Measurements from ENCODE around the gene LTO1.

Gene LTO1

DNA sequence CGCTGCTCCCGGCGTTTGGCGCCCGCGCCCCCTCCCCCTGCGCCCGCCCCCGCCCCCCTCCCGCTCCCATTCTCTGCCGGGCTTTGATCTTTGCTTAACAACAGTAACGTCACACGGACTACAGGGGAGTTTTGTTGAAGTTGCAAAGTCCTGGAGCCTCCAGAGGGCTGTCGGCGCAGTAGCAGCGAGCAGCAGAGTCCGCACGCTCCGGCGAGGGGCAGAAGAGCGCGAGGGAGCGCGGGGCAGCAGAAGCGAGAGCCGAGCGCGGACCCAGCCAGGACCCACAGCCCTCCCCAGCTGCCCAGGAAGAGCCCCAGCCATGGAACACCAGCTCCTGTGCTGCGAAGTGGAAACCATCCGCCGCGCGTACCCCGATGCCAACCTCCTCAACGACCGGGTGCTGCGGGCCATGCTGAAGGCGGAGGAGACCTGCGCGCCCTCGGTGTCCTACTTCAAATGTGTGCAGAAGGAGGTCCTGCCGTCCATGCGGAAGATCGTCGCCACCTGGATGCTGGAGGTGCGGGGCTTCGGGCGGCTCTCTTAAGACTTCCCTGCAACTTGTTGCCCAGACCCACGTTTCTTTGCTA lies 34.1 kb downstream of the LTO1 start, which contains the start of gene CCND1:
Gene CCND1, plus strand, starts transcription at position 162 of the 587 bp plus-strand sequence. Its CDS starts 158 bp downstream, at position 320.
- Histone ChIP-seq H3K4me1 (ENCODE audit: control insufficient read depth, low read depth, low read length) (peaks cover 12% of the 10 kb centered on the region), H3K36me3 (ENCODE audit: control insufficient read depth, low read depth, low read length) (peaks cover 19% of the 10 kb centered on the region), H3K9ac (ENCODE audit: low read length) (peak within 1 kb of the TSS; percentile 85), H3K9me3 (ENCODE audit: control insufficient read depth, low read depth, low read length) (no peaks in the 10 kb centered on the region), H3K4me3 (ENCODE audit: low read length) (peak within 1 kb of the TSS; percentile 91), H3K27me3 (ENCODE audit: control insufficient read depth, insufficient read depth, low read length) (peaks cover 29% of the 10 kb centered on the region), H3K27ac (ENCODE audit: low read length) (peak within 1 kb of the TSS; percentile 42)

DNA sequence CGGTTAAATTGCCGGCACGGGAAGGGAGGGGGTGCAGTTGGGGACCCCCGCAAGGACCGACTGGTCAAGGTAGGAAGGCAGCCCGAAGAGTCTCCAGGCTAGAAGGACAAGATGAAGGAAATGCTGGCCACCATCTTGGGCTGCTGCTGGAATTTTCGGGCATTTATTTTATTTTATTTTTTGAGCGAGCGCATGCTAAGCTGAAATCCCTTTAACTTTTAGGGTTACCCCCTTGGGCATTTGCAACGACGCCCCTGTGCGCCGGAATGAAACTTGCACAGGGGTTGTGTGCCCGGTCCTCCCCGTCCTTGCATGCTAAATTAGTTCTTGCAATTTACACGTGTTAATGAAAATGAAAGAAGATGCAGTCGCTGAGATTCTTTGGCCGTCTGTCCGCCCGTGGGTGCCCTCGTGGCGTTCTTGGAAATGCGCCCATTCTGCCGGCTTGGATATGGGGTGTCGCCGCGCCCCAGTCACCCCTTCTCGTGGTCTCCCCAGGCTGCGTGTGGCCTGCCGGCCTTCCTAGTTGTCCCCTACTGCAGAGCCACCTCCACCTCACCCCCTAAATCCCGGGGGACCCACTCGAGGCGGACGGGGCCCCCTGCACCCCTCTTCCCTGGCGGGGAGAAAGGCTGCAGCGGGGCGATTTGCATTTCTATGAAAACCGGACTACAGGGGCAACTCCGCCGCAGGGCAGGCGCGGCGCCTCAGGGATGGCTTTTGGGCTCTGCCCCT lies 34.7 kb downstream of the LTO1 start:
- Histone ChIP-seq H3K9me3 (ENCODE audit: control insufficient read depth, low read depth, low read length) (no peaks in the 10 kb centered on the region), H3K27me3 (ENCODE audit: control insufficient read depth, insufficient read depth, low read length) (peaks cover 35% of the 10 kb centered on the region), H3K36me3 (ENCODE audit: control insufficient read depth, low read depth, low read length) (peaks cover 19% of the 10 kb centered on the region), H3K4me1 (ENCODE audit: control insufficient read depth, low read depth, low read length) (peaks cover 14% of the 10 kb centered on the region), H3K4me3 (ENCODE audit: low read length) (peak overlapping the region; percentile 74), H3K9ac (ENCODE audit: low read length) (peak overlapping the region; percentile 79), H3K27ac (ENCODE audit: low read length) (peak overlapping the region; percentile 42)

DNA sequence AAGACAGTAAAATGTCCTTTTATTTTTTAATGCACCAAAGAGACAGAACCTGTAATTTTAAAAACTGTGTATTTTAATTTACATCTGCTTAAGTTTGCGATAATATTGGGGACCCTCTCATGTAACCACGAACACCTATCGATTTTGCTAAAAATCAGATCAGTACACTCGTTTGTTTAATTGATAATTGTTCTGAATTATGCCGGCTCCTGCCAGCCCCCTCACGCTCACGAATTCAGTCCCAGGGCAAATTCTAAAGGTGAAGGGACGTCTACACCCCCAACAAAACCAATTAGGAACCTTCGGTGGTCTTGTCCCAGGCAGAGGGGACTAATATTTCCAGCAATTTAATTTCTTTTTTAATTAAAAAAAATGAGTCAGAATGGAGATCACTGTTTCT lies 35.3 kb downstream of the LTO1 start:
- Histone ChIP-seq H3K27me3 (ENCODE audit: control insufficient read depth, insufficient read depth, low read length) (peaks cover 41% of the 10 kb centered on the region), H3K4me1 (ENCODE audit: control insufficient read depth, low read depth, low read length) (peaks cover 14% of the 10 kb centered on the region), H3K36me3 (ENCODE audit: control insufficient read depth, low read depth, low read length) (peaks cover 13% of the 10 kb centered on the region), H3K27ac (ENCODE audit: low read length) (no peak overlapping the region), H3K4me3 (ENCODE audit: low read length) (peak overlapping the region; percentile 74), H3K9me3 (ENCODE audit: control insufficient read depth, low read depth, low read length) (no peaks in the 10 kb centered on the region), H3K9ac (ENCODE audit: low read length) (peak overlapping the region; percentile 79)

DNA sequence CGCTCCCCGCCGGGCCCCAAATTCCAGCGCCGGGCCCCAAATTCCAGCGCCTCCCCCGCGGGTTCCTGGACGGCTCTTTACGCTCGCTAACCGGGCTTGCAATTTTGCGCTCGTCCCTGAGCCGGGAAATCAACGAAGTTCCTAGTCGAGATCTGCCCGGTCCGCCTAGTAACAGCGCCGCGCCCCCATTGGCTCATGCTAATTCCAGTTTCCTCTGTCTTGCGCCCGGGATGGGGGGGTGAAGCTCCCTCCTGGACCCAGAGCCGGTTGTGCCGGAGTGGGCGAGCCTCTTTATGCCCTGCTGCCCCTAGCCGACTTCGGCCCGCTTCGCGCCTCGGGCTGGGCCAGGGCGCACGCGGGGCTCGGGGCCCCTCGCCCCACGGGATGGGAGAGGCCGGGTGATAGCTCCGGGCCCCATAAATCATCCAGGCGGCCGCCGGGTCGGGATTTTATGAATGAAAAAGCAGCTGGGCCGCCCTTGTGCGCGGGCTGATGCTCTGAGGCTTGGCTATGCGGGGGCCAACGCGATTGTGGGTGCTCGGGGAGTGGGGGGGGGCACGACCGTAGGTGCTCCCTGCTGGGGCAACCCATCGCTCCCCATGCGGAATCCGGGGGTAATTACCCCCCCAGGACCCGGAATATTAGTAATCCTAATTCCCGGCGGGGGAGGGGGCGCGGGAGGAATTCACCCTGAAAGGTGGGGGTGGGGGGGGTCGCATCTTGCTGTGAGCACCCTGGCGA lies 36.0 kb downstream of the LTO1 start:
- peaks cover 6% of the 10 kb centered on the region for H3K36me3 ChIP-seq (ENCODE audit: control insufficient read depth, low read depth, low read length)
- peaks cover 41% of the 10 kb centered on the region for H3K27me3 ChIP-seq (ENCODE audit: control insufficient read depth, insufficient read depth, low read length)
- no peaks in the 10 kb centered on the region for H3K9me3 ChIP-seq (ENCODE audit: control insufficient read depth, low read depth, low read length)
- peaks cover 14% of the 10 kb centered on the region for H3K4me1 ChIP-seq (ENCODE audit: control insufficient read depth, low read depth, low read length)
- no peak overlapping the region for H3K27ac ChIP-seq (ENCODE audit: low read length)
- H3K4me3 ChIP-seq (ENCODE audit: low read length) = peak overlapping the region; percentile 74
- H3K9ac ChIP-seq (ENCODE audit: low read length) = peak overlapping the region; percentile 79

DNA sequence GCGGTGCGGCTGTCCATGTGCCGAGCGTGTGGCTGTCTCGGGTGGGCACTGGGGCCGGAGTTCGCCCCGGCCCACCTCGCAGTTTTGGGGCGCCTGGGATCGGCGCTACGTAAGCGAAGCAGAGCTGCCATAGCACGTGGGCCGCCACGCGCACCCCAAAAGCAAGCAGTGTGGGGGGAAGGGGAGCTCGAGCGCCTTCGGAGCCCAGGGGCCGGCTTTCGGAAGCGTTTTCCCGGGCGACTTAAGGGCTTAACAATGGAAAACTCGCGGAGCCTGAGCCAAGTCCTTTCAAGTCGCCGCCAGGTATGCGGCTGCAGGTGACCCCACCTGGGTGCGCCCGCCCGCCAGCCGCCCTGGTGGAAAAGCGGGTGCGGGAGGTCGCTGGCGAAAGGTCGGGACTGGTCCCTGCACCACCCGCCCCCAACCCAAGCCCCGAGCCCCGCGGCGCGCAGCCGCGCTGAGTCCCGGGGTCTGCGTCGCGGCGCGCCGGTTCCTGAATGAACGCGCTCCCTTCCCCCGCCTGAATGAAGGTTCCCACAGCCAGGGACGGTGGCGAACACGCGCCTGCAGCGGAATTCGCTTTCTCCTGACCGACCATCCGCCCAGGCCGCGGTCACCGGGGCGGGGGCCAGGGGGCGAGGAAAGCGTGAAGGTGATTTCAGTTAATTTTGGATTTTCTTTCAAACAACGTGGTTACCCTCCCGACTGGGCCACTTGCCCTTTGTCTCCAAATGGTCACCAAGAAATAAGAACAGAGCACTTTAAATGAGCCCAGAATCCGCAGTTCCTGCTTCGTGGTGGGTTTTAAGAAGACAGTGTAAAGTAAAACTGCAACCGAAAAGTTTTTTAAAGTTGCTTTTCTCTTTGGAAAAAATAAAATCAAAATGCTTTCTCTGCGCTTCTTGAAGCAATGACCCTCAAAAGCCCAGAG lies 36.9 kb downstream of the LTO1 start:
- H3K27ac ChIP-seq (ENCODE audit: low read length) = peak overlapping the region; percentile 91
- H3K9me3 ChIP-seq (ENCODE audit: control insufficient read depth, low read depth, low read length) = no peaks in the 10 kb centered on the region
- H3K36me3 ChIP-seq (ENCODE audit: control insufficient read depth, low read depth, low read length) = no peaks in the 10 kb centered on the region
- H3K4me1 ChIP-seq (ENCODE audit: control insufficient read depth, low read depth, low read length) = peaks cover 14% of the 10 kb centered on the region
- peak overlapping the region; percentile 79 for H3K9ac ChIP-seq (ENCODE audit: low read length)
- H3K4me3 ChIP-seq (ENCODE audit: low read length) = peak overlapping the region; percentile 74
- peaks cover 41% of the 10 kb centered on the region for H3K27me3 ChIP-seq (ENCODE audit: control insufficient read depth, insufficient read depth, low read length)

DNA sequence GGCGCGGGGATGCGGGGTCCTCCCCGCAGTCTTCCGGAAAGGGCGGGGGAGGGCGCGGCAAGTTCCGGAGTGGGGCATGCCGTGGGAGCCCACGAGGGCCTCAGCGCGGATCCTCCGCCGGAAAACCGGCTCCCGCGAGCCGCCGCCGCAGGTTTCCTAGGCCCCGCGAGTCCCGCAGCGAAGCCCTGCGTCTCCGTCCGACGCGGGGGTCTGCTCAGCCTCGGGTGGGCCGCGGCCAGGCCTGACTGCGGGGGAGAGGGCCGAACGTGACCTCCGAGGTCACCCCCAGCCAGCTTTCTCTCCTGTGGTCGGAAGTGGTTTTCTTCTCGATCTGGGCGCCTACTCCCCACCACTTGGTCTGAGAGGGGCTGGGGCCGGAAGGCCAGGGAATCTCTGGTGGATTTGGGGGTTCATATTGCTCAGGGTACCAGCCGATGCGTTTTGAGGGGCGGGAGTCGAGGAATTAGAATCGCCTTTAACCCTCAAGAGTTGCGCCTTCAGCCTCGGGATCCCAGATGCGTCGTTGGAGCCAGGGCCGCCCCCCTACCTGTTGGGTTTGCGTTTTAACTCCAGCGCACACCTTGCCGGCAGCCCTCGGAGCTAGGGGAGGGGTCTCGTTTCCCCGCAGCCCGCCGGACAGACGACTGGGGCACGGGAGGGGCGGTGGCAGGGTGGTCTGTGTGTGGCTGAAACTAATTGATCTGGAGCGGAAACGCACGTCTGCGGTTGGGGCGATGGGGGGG lies 37.8 kb downstream of the LTO1 start:
- no peaks in the 10 kb centered on the region for H3K36me3 ChIP-seq (ENCODE audit: control insufficient read depth, low read depth, low read length)
- H3K4me3 ChIP-seq (ENCODE audit: low read length) = peak overlapping the region; percentile 74
- H3K4me1 ChIP-seq (ENCODE audit: control insufficient read depth, low read depth, low read length) = peaks cover 14% of the 10 kb centered on the region
- H3K9me3 ChIP-seq (ENCODE audit: control insufficient read depth, low read depth, low read length) = no peaks in the 10 kb centered on the region
- H3K9ac ChIP-seq (ENCODE audit: low read length) = peak overlapping the region; percentile 79
- H3K27me3 ChIP-seq (ENCODE audit: control insufficient read depth, insufficient read depth, low read length) = peaks cover 41% of the 10 kb centered on the region
- no peak overlapping the region for H3K27ac ChIP-seq (ENCODE audit: low read length)

DNA sequence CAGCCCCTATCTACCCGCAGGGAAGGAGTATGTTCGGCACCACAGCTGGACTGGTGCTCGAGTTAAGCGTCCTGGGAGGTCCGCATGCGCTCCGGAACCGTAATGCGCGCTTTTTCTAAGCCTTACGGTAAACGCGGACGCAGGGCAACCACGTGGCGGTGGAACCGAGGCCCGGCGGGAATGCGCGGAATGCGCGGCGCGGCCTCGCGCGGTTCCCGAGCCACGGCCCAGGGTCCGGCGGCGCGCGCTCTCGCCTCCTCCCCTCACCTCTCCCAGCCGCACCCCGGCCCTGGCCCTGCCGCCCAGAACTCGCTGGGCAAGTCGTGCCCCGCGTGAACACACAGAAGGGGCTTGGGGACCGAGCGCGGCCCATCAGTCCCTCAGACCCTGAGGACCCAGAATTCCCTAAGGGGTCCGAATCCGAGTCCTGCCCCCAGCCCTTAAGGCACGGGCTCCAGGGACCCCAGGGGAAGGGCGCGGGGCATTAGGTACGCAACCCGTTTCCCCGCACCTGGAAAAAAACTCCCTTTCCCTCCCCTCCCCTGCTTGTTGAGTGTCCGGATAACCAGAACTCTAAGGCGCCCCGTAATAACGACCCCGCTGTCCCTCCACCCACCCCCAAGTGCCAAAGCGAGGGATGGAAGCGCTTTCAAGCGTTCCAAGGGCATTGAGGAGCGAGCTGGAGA lies 38.5 kb downstream of the LTO1 start:
- Histone ChIP-seq H3K27ac (ENCODE audit: low read length) (no peak overlapping the region), H3K27me3 (ENCODE audit: control insufficient read depth, insufficient read depth, low read length) (peaks cover 41% of the 10 kb centered on the region), H3K36me3 (ENCODE audit: control insufficient read depth, low read depth, low read length) (no peaks in the 10 kb centered on the region), H3K9ac (ENCODE audit: low read length) (peak overlapping the region; percentile 79), H3K9me3 (ENCODE audit: control insufficient read depth, low read depth, low read length) (no peaks in the 10 kb centered on the region), H3K4me3 (ENCODE audit: low read length) (peak overlapping the region; percentile 74), H3K4me1 (ENCODE audit: control insufficient read depth, low read depth, low read length) (peaks cover 14% of the 10 kb centered on the region)

DNA sequence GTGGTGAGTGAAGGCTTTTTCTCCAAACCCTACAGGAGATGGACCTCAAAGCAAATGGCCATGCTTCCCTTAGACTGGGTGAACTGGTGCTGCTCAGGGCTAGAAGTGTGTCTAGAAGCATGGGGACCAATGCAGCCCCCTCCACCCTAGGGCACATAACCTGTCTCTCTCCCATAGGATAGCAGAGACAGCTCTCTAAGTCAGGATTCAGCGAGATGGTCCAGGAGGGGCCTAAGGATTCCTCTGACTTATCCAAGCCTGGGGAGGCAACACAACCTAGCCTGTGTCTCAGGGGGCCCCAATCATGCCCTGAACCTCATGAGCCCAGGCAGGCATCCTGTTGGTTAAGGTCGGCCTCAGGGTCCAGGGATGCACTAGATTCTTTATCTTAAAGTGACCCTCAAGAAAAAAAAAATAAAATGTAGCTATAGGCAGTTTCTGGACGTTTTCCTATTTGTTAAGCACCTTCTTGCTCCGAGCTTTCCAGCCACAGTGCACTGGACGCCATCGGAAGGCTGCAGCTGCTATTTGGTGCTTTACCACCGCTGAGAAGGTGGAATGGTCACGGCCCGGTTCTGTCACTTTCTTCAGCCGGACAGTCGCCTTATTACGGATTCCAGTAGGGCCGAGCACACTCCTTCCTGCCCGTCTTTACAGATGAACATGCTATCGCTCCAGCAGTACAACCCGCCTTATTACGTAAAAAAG lies 39.2 kb downstream of the LTO1 start:
- H3K27ac ChIP-seq (ENCODE audit: low read length) = no peak overlapping the region
- H3K9ac ChIP-seq (ENCODE audit: low read length) = peak overlapping the region; percentile 79
- H3K36me3 ChIP-seq (ENCODE audit: control insufficient read depth, low read depth, low read length) = no peaks in the 10 kb centered on the region
- no peaks in the 10 kb centered on the region for H3K9me3 ChIP-seq (ENCODE audit: control insufficient read depth, low read depth, low read length)
- peak overlapping the region; percentile 74 for H3K4me3 ChIP-seq (ENCODE audit: low read length)
- H3K4me1 ChIP-seq (ENCODE audit: control insufficient read depth, low read depth, low read length) = peaks cover 14% of the 10 kb centered on the region
- H3K27me3 ChIP-seq (ENCODE audit: control insufficient read depth, insufficient read depth, low read length) = peaks cover 41% of the 10 kb centered on the region

DNA sequence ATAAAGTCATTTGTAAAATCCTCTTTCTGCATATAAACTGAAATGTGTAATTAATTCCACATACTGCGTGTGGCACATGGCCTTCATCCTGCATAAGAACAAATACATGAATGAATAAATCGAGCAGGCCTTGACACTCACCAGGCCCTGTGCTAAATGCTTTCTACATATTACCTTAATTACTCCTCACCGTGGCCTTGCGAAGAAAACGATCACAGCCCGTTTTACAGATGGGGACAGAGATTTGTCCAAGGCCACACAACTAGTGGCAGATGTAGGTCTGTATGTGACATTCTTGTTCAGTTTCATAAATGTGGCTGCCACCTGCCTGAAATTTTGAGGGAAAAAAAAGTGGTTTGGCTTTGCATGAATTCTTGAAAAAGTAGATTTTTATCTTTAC lies 40.0 kb downstream of the LTO1 start:
- peaks cover 37% of the 10 kb centered on the region for H3K27me3 ChIP-seq (ENCODE audit: control insufficient read depth, insufficient read depth, low read length)
- no peak overlapping the region for H3K27ac ChIP-seq (ENCODE audit: low read length)
- H3K4me1 ChIP-seq (ENCODE audit: control insufficient read depth, low read depth, low read length) = peaks cover 14% of the 10 kb centered on the region
- no peak overlapping the region for H3K9ac ChIP-seq (ENCODE audit: low read length)
- no peaks in the 10 kb centered on the region for H3K36me3 ChIP-seq (ENCODE audit: control insufficient read depth, low read depth, low read length)
- no peak overlapping the region for H3K4me3 ChIP-seq (ENCODE audit: low read length)
- H3K9me3 ChIP-seq (ENCODE audit: control insufficient read depth, low read depth, low read length) = no peaks in the 10 kb centered on the region

DNA sequence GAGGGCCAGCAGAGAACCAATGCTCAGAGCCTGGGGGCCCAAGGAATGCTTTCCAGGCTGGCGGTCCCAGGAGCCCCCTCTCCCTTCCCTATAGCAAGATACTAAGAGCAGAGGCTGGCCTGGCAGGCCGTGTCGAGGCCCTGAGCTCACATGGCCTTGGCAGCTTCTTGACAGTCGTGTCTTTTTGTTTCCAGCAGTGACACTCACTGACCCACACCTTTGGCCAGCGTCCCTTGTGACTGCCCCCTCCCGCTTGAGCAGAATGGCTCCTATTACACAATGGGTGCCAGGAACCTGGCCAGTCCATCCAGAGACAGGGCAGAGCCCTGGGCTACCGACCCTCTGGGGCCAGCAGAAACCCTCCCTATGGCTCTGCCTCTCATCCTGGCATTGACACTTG lies 40.6 kb downstream of the LTO1 start:
- Histone ChIP-seq H3K27me3 (ENCODE audit: control insufficient read depth, insufficient read depth, low read length) (peaks cover 31% of the 10 kb centered on the region), H3K9me3 (ENCODE audit: control insufficient read depth, low read depth, low read length) (no peaks in the 10 kb centered on the region), H3K36me3 (ENCODE audit: control insufficient read depth, low read depth, low read length) (no peaks in the 10 kb centered on the region), H3K27ac (ENCODE audit: low read length) (no peak overlapping the region), H3K9ac (ENCODE audit: low read length) (no peak overlapping the region), H3K4me3 (ENCODE audit: low read length) (no peak overlapping the region), H3K4me1 (ENCODE audit: control insufficient read depth, low read depth, low read length) (peaks cover 8% of the 10 kb centered on the region)
